HG02763 (cell line): Measurements from ENCODE around the gene FOSL1.

Experiments used
- ATAC-seq: cut with Tn5 transposase; IDR thresholded peaks from one replicate; pipeline ENCODE4 v1.9.1; 2021; ENCODE audit warnings: mild to moderate bottlenecking, moderate library complexity; ENCODE audit not compliant: unreplicated experiment

FOSL1 gene

GRCh38 chr11:65882120-65883057 lies 17.8 kb downstream of the FOSL1 start:
- ATAC-seq: no peak

GRCh38 chr11:65880844-65881421 lies 19.3 kb downstream of the FOSL1 start:
- no peak for ATAC-seq

- no peak for ATAC-seq
Measured at GRCh38 chr11:65880027-65880426, 20.2 kb downstream of the FOSL1 start.

GRCh38 chr11:65879617-65880016 lies 20.6 kb downstream of the FOSL1 start, which contains the start of gene CTSW:
Gene CTSW, plus strand, starts transcription at chr11:65879837. Its CDS starts 18 bp downstream, at chr11:65879855.
- no peak for ATAC-seq

- ATAC-seq: peak; percentile 76
Measured at GRCh38 chr11:65873318-65874156, 26.7 kb downstream of the FOSL1 start.

- no peak for ATAC-seq
Measured at GRCh38 chr11:65872586-65873317, 27.4 kb downstream of the FOSL1 start, which contains the start of gene EFEMP2. Gene EFEMP2, minus strand, starts transcription at chr11:65872800. Its CDS starts 446 bp downstream, at chr11:65872354.

GRCh38 chr11:65871811-65872548 lies 28.2 kb downstream of the FOSL1 start:
- no peak for ATAC-seq

GRCh38 chr11:65870706-65871681 lies 29.2 kb downstream of the FOSL1 start:
- no peak for ATAC-seq

GRCh38 chr11:65870307-65870658 lies 29.9 kb downstream of the FOSL1 start:
- no peak for ATAC-seq

- no peak for ATAC-seq
Measured at GRCh38 chr11:65869643-65870306, 30.4 kb downstream of the FOSL1 start.

- no peak for ATAC-seq
Measured at GRCh38 chr11:65868907-65869306, 31.3 kb downstream of the FOSL1 start.

GRCh38 chr11:65868076-65868667 lies 32.0 kb downstream of the FOSL1 start:
- no peak for ATAC-seq

- ATAC-seq: no peak
Measured at GRCh38 chr11:65867284-65868071, 32.7 kb downstream of the FOSL1 start.

- ATAC-seq: no peak
Measured at GRCh38 chr11:65866509-65867283, 33.5 kb downstream of the FOSL1 start.

- no peak for ATAC-seq
Measured at GRCh38 chr11:65865550-65866172, 34.5 kb downstream of the FOSL1 start.
